IMR-90 (cell line): ENCODE results near the gene CDH16.

Source experiments
- CEBPB ChIP-seq: IDR thresholded peaks from 2 replicates; pipeline ENCODE4 v1.6.1; 2012; ENCODE audit warnings: low read depth, low read length, improper control_type of control experiment
- CHD1 ChIP-seq: IDR thresholded peaks from 2 replicates; pipeline ENCODE4 v1.6.1; 2012; ENCODE audit warnings: low read depth, low read length, improper control_type of control experiment
- FOS ChIP-seq: fragments of 150-350 bp; IDR thresholded peaks from 2 replicates; pipeline ENCODE4 v1.6.1; 2016; ENCODE audit warnings: low read depth, low read length
- MAFK ChIP-seq: IDR thresholded peaks from 2 replicates; pipeline ENCODE4 v1.6.1; 2012; ENCODE audit warnings: low read depth, low read length, improper control_type of control experiment
- MXI1 ChIP-seq: IDR thresholded peaks from 2 replicates; pipeline ENCODE4 v1.6.1; 2012; ENCODE audit warnings: low read depth, mild to moderate bottlenecking, low read length, moderate library complexity, borderline replicate concordance
- NFE2L2 ChIP-seq: fragments of 150-350 bp; IDR thresholded peaks from 2 replicates; pipeline ENCODE4 v1.6.1; 2016; ENCODE audit warnings: low read depth, mild to moderate bottlenecking, low read length
- POLR2A ChIP-seq: IDR thresholded peaks from 2 replicates; pipeline ENCODE4 v1.6.1; 2012; ENCODE audit warnings: mild to moderate bottlenecking, low read depth, low read length
- RAD21 ChIP-seq: IDR thresholded peaks from 2 replicates; pipeline ENCODE4 v1.6.1; 2012; ENCODE audit warnings: low read length, improper control_type of control experiment
- RCOR1 ChIP-seq: IDR thresholded peaks from 2 replicates; pipeline ENCODE4 v1.6.1; 2012; ENCODE audit warnings: mild to moderate bottlenecking, low read length, improper control_type of control experiment; ENCODE audit not compliant: insufficient replicate concordance
- RFX5 ChIP-seq: IDR thresholded peaks from 2 replicates; pipeline ENCODE4 v1.8.0; 2012; ENCODE audit warnings: low read depth, mild to moderate bottlenecking, low read length, moderate library complexity
- SMC3 ChIP-seq: fragments of 150-350 bp; IDR thresholded peaks from 2 replicates; pipeline ENCODE4 v1.6.1; 2016; ENCODE audit warnings: low read depth, mild to moderate bottlenecking, antibody characterized with exemption, low read length, moderate library complexity
- USF2 ChIP-seq: fragments of 150-350 bp; IDR thresholded peaks from 2 replicates; pipeline ENCODE4 v1.6.1; 2017; ENCODE audit warnings: mild to moderate bottlenecking, antibody characterized with exemption, low read length, low read depth
- TF ChIP-seq, protein P1 (sequence below): fragments of 150-350 bp; IDR thresholded peaks from 2 replicates; pipeline ENCODE4 v1.6.1; 2016; ENCODE audit warnings: low read depth, mild to moderate bottlenecking, low read length, moderate library complexity, borderline replicate concordance
- TF ChIP-seq, protein P2 (sequence below): conservative IDR thresholded peaks from 2 replicates; pipeline ENCODE4 v1.5.1; 2012; ENCODE audit warnings: mild to moderate bottlenecking, low read depth, low read length, improper control_type of control experiment

DNA sequence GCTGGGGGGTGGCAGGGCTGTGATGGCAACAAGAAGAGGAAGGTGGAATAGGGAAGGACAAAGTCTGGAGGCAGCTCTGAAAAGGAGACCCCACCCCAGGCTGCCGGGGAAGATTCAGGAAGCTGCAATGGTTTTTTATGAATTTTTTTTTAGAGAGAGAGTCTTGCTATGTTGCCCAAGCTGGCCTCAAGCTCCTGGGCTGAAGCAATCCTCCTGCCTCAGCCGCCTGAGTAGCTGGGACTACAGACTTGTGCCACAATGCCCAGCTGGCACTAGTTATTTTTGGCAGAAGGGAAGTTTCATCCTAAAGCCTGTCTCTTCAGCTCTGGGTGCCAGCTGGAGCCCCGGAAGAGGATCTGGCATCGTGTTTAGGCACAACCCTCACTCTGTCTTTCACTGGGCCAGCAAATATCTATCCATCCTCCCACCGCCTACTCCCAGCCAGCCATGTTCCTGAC is 41.0 kb upstream of the CDH16 start:
- TF ChIP-seq, protein P1, sequence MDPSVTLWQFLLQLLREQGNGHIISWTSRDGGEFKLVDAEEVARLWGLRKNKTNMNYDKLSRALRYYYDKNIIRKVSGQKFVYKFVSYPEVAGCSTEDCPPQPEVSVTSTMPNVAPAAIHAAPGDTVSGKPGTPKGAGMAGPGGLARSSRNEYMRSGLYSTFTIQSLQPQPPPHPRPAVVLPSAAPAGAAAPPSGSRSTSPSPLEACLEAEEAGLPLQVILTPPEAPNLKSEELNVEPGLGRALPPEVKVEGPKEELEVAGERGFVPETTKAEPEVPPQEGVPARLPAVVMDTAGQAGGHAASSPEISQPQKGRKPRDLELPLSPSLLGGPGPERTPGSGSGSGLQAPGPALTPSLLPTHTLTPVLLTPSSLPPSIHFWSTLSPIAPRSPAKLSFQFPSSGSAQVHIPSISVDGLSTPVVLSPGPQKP: no peak
- TF ChIP-seq RCOR1 (no peak), SMC3 (no peak), POLR2A (no peak), MAFK (no peak), RAD21 (no peak), RFX5 (no peak), FOS (no peak), CEBPB (no peak), USF2 (no peak), MXI1 (no peak), NFE2L2 (no peak), CHD1 (no peak)
- TF ChIP-seq, protein P2, sequence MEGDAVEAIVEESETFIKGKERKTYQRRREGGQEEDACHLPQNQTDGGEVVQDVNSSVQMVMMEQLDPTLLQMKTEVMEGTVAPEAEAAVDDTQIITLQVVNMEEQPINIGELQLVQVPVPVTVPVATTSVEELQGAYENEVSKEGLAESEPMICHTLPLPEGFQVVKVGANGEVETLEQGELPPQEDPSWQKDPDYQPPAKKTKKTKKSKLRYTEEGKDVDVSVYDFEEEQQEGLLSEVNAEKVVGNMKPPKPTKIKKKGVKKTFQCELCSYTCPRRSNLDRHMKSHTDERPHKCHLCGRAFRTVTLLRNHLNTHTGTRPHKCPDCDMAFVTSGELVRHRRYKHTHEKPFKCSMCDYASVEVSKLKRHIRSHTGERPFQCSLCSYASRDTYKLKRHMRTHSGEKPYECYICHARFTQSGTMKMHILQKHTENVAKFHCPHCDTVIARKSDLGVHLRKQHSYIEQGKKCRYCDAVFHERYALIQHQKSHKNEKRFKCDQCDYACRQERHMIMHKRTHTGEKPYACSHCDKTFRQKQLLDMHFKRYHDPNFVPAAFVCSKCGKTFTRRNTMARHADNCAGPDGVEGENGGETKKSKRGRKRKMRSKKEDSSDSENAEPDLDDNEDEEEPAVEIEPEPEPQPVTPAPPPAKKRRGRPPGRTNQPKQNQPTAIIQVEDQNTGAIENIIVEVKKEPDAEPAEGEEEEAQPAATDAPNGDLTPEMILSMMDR: no peak
